Activated naive CD4-positive, alpha-beta T cell treated with anti-CD3 and anti-CD28 coated beads, Interleukin-2, amount 10 ng/mL, durations not matched to agents 7 days and 5 days (primary cell): ENCODE measurements around the gene C19orf73.

Experiments used
- CTCF ChIA-PET: fragments of 350-600 bp; sonication (Branson Sonifier 250); formaldehyde crosslinking; loops from one replicate; lab custom pipeline; 2021; ENCODE audit warnings: antibody characterized with exemption; lab: Charles Lee
- DNase-seq: peaks from one replicate; pipeline ENCODE4 v3.0.0-alpha.2; 2020
- H3K27ac Mint-ChIP-seq: one replicate; pipeline ENCODE4 v1.8.0; 2021; ENCODE audit warnings: mild to moderate bottlenecking, moderate library complexity, mixed read lengths
- H3K27me3 Mint-ChIP-seq: one replicate; pipeline ENCODE4 v1.8.0; 2021; ENCODE audit warnings: mild to moderate bottlenecking, mixed read lengths
- H3K36me3 Mint-ChIP-seq: one replicate; pipeline ENCODE4 v1.8.0; 2021; ENCODE audit warnings: mixed read lengths
- H3K4me1 Mint-ChIP-seq: one replicate; pipeline ENCODE4 v1.8.0; 2021; ENCODE audit warnings: mixed read lengths
- H3K4me3 Mint-ChIP-seq: one replicate; pipeline ENCODE4 v1.8.0; 2021; ENCODE audit warnings: mild to moderate bottlenecking, moderate library complexity, mixed read lengths
- H3K9me3 Mint-ChIP-seq: one replicate; pipeline ENCODE4 v1.8.0; 2021; ENCODE audit warnings: mixed read lengths

The C19orf73 gene, protein sequence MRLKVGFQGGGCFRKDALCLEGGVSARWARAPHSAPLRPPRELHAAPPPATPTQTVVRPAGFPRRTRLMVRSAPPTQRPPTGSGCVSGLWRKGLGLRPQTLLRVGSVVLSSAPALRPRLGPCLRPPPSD

GRCh38 chr19:49118565-49119410 lies at the start of gene C19orf73:
Gene C19orf73 (minus strand): TSS chr19:49119143. CDS start chr19:49119022, 121 bp downstream.
- peak; percentile 96 for DNase-seq
- Mint-ChIP-seq H3K4me1 (peaks cover 39% of the 10 kb centered on the region), H3K4me3 (peak within 1 kb of the TSS; percentile 83), H3K36me3 (no peaks in the 10 kb centered on the region), H3K9me3 (no peaks in the 10 kb centered on the region), H3K27me3 (peaks cover 42% of the 10 kb centered on the region), H3K27ac (peak within 1 kb of the TSS; percentile 78)
- CTCF ChIA-PET, result interaction anchor here (1.1 kb wide), 1 partner anchor 27 kb away, joined by 6 read pairs; no protein-coding TSS in a partner anchor

DNA sequence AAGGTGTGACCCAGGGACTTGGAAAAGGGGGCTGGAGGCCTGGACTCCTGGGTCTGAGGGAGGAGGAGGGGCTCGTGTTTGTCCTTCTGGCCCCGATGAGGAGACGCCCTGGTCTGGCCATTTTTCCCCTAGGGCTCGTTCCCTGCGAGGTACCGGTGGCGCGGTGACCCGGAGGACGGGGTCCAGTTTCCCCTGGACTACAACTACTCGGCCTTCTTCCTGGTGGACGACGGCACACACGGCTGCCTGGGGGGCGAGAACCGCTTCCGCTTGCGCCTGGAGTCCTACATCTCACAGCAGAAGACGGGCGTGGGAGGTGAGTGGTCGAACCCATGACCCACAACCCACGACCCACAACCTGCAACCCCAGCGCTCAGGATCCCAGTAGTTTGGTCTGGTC lies 49.5 kb upstream of the C19orf73 start:
- CTCF ChIA-PET, result interaction anchor here (1.1 kb wide), 1 partner anchor 22 kb away, joined by 3 read pairs; no protein-coding TSS in a partner anchor
- Mint-ChIP-seq H3K4me1 (no peaks in the 10 kb centered on the region), H3K27ac (no peak overlapping the region), H3K36me3 (no peaks in the 10 kb centered on the region), H3K27me3 (peaks cover 43% of the 10 kb centered on the region), H3K4me3 (no peak overlapping the region), H3K9me3 (no peaks in the 10 kb centered on the region)
- DNase-seq, result no peak

DNA sequence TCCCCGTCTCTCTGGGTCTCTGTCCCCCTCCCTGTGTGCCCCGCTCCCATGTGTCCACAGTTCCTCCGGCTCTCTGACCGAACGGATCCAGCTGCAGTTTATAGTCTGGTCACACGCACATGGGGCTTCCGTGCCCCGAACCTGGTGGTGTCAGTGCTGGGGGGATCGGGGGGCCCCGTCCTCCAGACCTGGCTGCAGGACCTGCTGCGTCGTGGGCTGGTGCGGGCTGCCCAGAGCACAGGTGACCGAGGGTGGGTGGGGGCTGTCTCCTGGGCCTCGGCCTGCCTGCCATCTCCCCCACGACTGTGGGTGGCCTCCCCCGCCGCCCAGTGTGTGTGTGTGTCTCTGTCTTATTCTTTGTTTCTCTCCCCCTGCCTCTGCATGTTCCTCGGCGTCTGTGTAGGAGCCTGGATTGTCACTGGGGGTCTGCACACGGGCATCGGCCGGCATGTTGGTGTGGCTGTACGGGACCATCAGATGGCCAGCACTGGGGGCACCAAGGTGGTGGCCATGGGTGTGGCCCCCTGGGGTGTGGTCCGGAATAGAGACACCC lies 49.0 kb upstream of the C19orf73 start:
- Mint-ChIP-seq H3K27ac (no peak overlapping the region), H3K4me1 (no peaks in the 10 kb centered on the region), H3K36me3 (no peaks in the 10 kb centered on the region), H3K4me3 (no peak overlapping the region), H3K27me3 (peaks cover 43% of the 10 kb centered on the region), H3K9me3 (no peaks in the 10 kb centered on the region)
- CTCF ChIA-PET, result no interaction called here
- no peak for DNase-seq

DNA sequence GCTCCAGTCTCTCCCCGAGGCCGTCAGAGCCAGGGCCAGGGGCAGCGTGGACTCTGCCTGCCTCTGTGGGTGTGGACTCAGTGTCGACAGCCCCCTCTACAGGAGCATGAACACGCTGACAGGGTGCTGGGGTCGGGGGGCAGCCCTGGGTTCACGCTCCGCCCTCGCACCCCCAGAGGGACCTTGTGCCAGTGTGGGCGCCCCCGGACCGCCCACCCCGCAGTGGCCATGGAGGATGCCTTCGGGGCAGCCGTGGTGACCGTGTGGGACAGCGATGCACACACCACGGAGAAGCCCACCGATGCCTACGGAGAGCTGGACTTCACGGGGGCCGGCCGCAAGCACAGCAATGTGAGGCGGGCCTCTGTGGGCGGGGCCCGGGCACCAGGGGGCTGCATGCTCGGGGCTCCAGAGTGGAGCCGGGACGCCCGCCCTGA lies 46.9 kb upstream of the C19orf73 start:
- Mint-ChIP-seq H3K27me3 (peaks cover 41% of the 10 kb centered on the region), H3K9me3 (no peaks in the 10 kb centered on the region), H3K27ac (no peak overlapping the region), H3K4me3 (no peak overlapping the region), H3K4me1 (no peaks in the 10 kb centered on the region), H3K36me3 (no peaks in the 10 kb centered on the region)
- CTCF ChIA-PET, result interaction anchor here (1.3 kb wide), 1 partner anchor 68 kb away, joined by 3 read pairs; no protein-coding TSS in a partner anchor
- no peak for DNase-seq

DNA sequence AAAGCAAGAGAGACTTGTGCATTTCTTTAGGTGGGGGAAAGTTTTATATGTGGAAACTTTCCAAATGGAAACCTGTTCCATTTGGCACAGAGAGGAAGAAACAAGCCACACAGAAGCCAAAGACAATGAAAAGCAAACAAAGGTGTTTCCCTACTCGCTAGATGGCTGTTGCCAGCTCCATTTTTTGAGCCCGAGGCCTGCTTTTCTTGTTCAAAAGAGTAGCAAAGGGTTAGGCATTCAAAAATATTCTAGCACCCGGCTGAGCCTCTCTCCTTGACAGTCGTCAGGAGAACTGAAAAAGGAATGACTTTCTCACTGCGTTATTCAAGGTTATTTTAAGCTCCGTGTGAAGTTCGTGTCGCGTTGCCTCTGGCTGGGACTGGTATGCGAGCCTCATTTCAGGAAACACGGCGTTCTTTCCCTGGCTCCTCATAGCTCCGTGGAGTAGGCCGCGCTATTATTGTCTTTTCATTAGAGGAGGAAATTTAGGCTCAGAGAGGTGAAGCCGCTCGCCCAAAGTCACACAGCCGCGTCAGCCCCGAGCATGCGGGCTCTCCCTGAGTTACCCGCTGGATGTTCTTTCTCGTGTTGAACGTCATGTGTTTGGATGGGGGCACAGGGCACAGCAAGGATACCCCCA lies 46.3 kb upstream of the C19orf73 start:
- CTCF ChIA-PET, result interaction anchor here (1.3 kb wide), 1 partner anchor 67 kb away, joined by 3 read pairs; no protein-coding TSS in a partner anchor
- Mint-ChIP-seq H3K4me3 (no peak overlapping the region), H3K27ac (no peak overlapping the region), H3K4me1 (no peaks in the 10 kb centered on the region), H3K9me3 (no peaks in the 10 kb centered on the region), H3K27me3 (peaks cover 42% of the 10 kb centered on the region), H3K36me3 (no peaks in the 10 kb centered on the region)
- no peak for DNase-seq

GRCh38 chr19:49161987-49162386 lies 43.0 kb upstream of the C19orf73 start:
- Mint-ChIP-seq H3K4me3 (no peak overlapping the region), H3K4me1 (peaks cover 4% of the 10 kb centered on the region), H3K27me3 (peaks cover 68% of the 10 kb centered on the region), H3K27ac (no peak overlapping the region), H3K36me3 (no peaks in the 10 kb centered on the region), H3K9me3 (no peaks in the 10 kb centered on the region)
- CTCF ChIA-PET, result interaction anchor here (1.5 to 1.6 kb wide), 2 partner anchors 16 to 37 kb away, joined by 3 to 4 read pairs; no protein-coding TSS in a partner anchor
- DNase-seq, result no peak

GRCh38 chr19:49160450-49161189 lies 41.7 kb upstream of the C19orf73 start:
- no peaks in the 10 kb centered on the region for H3K9me3 Mint-ChIP-seq
- DNase-seq, result no peak
- H3K4me1 Mint-ChIP-seq, result peaks cover 4% of the 10 kb centered on the region
- CTCF ChIA-PET, result no interaction called here
- H3K27me3 Mint-ChIP-seq, result peaks cover 73% of the 10 kb centered on the region
- H3K4me3 Mint-ChIP-seq, result no peak overlapping the region
- no peaks in the 10 kb centered on the region for H3K36me3 Mint-ChIP-seq
- H3K27ac Mint-ChIP-seq, result no peak overlapping the region

DNA sequence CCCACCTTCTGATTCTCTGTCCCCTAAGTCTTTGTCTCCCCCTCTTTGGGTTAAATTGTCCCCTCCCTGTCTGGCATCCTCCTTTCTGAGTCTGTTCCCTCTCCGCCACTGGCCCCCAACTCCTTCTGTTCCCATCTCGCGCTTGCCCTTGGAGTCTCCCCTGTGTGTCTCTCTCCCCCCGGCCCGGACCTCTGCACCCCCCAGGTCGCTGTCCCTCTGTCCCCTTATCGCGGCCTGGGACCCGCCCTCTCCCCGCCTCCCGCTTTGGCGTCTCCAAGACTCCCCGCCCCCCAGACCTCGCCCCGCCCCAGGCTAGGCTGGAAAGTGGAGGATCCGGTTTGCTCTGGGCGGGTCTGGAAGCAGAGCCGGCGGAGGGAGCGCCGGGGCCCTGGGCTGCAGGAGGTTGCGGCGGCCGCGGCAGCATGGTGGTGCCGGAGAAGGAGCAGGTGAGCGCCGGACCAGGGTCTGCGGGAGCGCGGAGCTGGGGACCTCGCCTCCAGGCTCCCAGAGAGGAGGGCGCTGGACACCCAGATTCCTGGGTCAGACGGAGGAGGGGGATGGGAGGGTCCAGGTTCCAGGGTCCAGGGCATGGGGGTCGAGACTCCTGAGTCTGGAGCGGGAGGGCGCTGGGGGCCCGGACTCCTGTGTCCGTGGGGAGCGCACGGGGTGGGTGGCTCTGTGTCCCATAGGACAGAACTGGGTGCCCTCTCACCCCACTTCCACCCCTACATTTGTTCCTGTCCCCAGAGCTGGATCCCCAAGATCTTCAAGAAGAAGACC lies 38.7 kb upstream of the C19orf73 start, which contains the start of gene TRPM4:
Gene TRPM4, plus strand, starts transcription at position 348 of the 780 bp plus-strand sequence. Its CDS starts 75 bp downstream, at position 423.
- DNase-seq, result peak; percentile 73
- H3K9me3 Mint-ChIP-seq, result no peaks in the 10 kb centered on the region

DNA sequence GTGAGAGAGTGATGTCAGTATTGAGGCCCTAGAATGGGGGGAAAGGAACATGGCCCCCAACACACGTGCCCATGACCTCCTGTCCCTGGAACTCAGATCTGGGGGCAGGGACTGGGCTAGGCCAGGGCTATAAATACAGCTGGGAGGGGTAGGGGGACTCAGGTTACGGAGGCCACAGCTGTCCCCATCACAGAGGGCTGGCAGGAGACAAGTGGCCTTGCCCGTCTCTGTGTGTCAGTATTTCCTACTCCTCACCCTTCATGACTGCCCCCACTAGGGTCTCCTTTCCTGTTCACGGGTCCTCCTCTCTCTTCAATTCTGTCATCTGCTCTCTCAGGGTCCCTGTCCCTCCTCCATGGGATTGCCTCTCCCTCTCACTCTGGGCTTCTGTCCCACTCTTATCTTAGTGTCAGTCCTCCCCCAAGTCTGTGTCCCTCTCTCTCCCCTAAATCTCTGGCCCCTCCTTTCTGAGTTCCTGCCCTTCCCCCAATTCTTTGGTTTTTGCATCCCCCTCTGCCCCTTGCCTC lies 36.9 kb upstream of the C19orf73 start:
- no peak overlapping the region for H3K27ac Mint-ChIP-seq
- CTCF ChIA-PET, result interaction anchor here (1.5 kb wide), 1 partner anchor 10 kb away, joined by 5 read pairs; no protein-coding TSS in a partner anchor

More for the DNA sequence above, 38.7 kb upstream of the C19orf73 start, which contains the start of gene TRPM4:
- Mint-ChIP-seq H3K4me1 (peaks cover 4% of the 10 kb centered on the region), H3K36me3 (no peaks in the 10 kb centered on the region), H3K27me3 (peaks cover 83% of the 10 kb centered on the region), H3K27ac (no peak within 1 kb of the TSS), H3K4me3 (peak within 1 kb of the TSS; percentile 49)
- CTCF ChIA-PET, result no interaction called here

GRCh38 chr19:49155005-49155819 lies 36.3 kb upstream of the C19orf73 start, which contains the start of gene HRC:
Gene HRC (minus strand): TSS chr19:49155396. CDS start chr19:49155237, 159 bp downstream.
- Mint-ChIP-seq H3K4me1 (peaks cover 14% of the 10 kb centered on the region), H3K9me3 (peaks cover 4% of the 10 kb centered on the region), H3K36me3 (peaks cover 3% of the 10 kb centered on the region), H3K27ac (no peak within 1 kb of the TSS), H3K4me3 (no peak within 1 kb of the TSS), H3K27me3 (peaks cover 95% of the 10 kb centered on the region)
- CTCF ChIA-PET, result interaction anchor here (1.5 kb wide), 1 partner anchor 9 kb away, joined by 5 read pairs; no protein-coding TSS in a partner anchor
- no peak for DNase-seq

More for the DNA sequence above, 36.9 kb upstream of the C19orf73 start:
- no peak for DNase-seq
- Mint-ChIP-seq H3K27me3 (peaks cover 95% of the 10 kb centered on the region), H3K4me1 (peaks cover 12% of the 10 kb centered on the region), H3K4me3 (no peak overlapping the region), H3K9me3 (peaks cover 4% of the 10 kb centered on the region), H3K36me3 (peaks cover 3% of the 10 kb centered on the region)

- no peak overlapping the region for H3K27ac Mint-ChIP-seq
- peaks cover 4% of the 10 kb centered on the region for H3K9me3 Mint-ChIP-seq
- no peak overlapping the region for H3K4me3 Mint-ChIP-seq
- CTCF ChIA-PET, result interaction anchor here (1.5 kb wide), 1 partner anchor 8 kb away, joined by 5 read pairs; no protein-coding TSS in a partner anchor
- H3K36me3 Mint-ChIP-seq, result peaks cover 3% of the 10 kb centered on the region
- no peak for DNase-seq
- H3K27me3 Mint-ChIP-seq, result peaks cover 98% of the 10 kb centered on the region
- peaks cover 22% of the 10 kb centered on the region for H3K4me1 Mint-ChIP-seq
Measured at GRCh38 chr19:49154279-49154678, 35.3 kb upstream of the C19orf73 start.
